SK-N-MC (cell line): ENCODE data around the gene PCDHA7.

Experiments used
- EZH2 ChIP-seq: fragments of 200-600 bp; sonication (generic); IDR thresholded peaks from one replicate; pipeline ENCODE4 v1.6.1; 2017; ENCODE audit warnings: antibody characterized with exemption
- FOXP2 ChIP-seq: optimal IDR thresholded peaks from 2 replicates; pipeline ENCODE3; 2011; ENCODE audit warnings: mild to moderate bottlenecking, moderate library complexity; ENCODE audit not compliant: insufficient read depth; ENCODE audit errors: extremely low read length, control extremely low read depth
- POLR2AphosphoS5 ChIP-seq: IDR thresholded peaks from 2 replicates; pipeline ENCODE4 v1.6.1; 2012; ENCODE audit warnings: mild to moderate bottlenecking, low read depth, low read length, borderline replicate concordance

GRCh38 chr5:140883373-140883772, 49.3 kb downstream of the PCDHA7 start:
- no peak for TF ChIP-seq EZH2
- TF ChIP-seq POLR2AphosphoS5: no peak
- TF ChIP-seq FOXP2: no peak
